NCI-H1417 (cell line): ENCODE data around the gene CFAP45.
A peak's percentile ranks its signal among the peaks of the same experiment; 100 is the strongest.

Experiments
- DNase-seq, 3 experiments: peaks; one replicate each; lab custom pipeline; 2025; lab: John Stamatoyannopoulos, UW

CFAP45 gene

GRCh38 chr1:159877695-159878444 lies 22.1 kb downstream of the CFAP45 start:
- DNase-seq, result peak in 1 of 3 experiments; percentile 25

- no peak for DNase-seq
These were observed 26.3 kb downstream of the CFAP45 start for GRCh38 chr1:159873530-159874143.

GRCh38 chr1:159872891-159873290 lies 27.1 kb downstream of the CFAP45 start:
- DNase-seq, result no peak

- DNase-seq, result no peak
These were observed 29.3 kb downstream of the CFAP45 start for GRCh38 chr1:159870704-159871103.

GRCh38 chr1:159869607-159870006 lies 30.4 kb downstream of the CFAP45 start:
- no peak for DNase-seq

GRCh38 chr1:159869173-159869572 lies 30.8 kb downstream of the CFAP45 start:
- DNase-seq, result peak in 1 of 3 experiments; percentile 31

- DNase-seq, result peak in 1 of 3 experiments; percentile 27
These were observed 31.2 kb downstream of the CFAP45 start for GRCh38 chr1:159868766-159869165.

GRCh38 chr1:159867664-159868026 lies 32.3 kb downstream of the CFAP45 start:
- DNase-seq, result peak; percentile 74 to 93 (median 92)

- DNase-seq, result peak in 1 of 3 experiments; percentile 37
These were observed 32.9 kb downstream of the CFAP45 start for GRCh38 chr1:159866905-159867663.

GRCh38 chr1:159866066-159866465 lies 33.9 kb downstream of the CFAP45 start:
- no peak for DNase-seq

- DNase-seq, result no peak
These were observed 35.7 kb downstream of the CFAP45 start for GRCh38 chr1:159864262-159864661.

- DNase-seq, result no peak
These were observed 37.4 kb downstream of the CFAP45 start, which contains the start of gene VSIG8 for GRCh38 chr1:159862557-159862956. Gene VSIG8 (minus strand): TSS chr1:159862657. CDS start chr1:159862521, 136 bp downstream.

GRCh38 chr1:159862031-159862430 lies 37.9 kb downstream of the CFAP45 start:
- DNase-seq, result no peak

GRCh38 chr1:159861218-159861617 lies 38.7 kb downstream of the CFAP45 start:
- DNase-seq, result no peak

- no peak for DNase-seq
These were observed 39.5 kb downstream of the CFAP45 start for GRCh38 chr1:159860456-159860855.

GRCh38 chr1:159859767-159860322 lies 40.1 kb downstream of the CFAP45 start:
- DNase-seq, result peak in 1 of 3 experiments; percentile 5

- DNase-seq, result no peak
These were observed 42.1 kb downstream of the CFAP45 start for GRCh38 chr1:159857889-159858288.

GRCh38 chr1:159856576-159856975 lies 43.4 kb downstream of the CFAP45 start:
- DNase-seq, result peak in 2 of 3 experiments; percentile 5 to 11

GRCh38 chr1:159855709-159856108 lies 44.3 kb downstream of the CFAP45 start:
- no peak for DNase-seq

- DNase-seq, result peak; percentile 89 to 93 (median 91)
These were observed 45.2 kb downstream of the CFAP45 start for GRCh38 chr1:159854693-159855192.

GRCh38 chr1:159854116-159854692 lies 45.8 kb downstream of the CFAP45 start:
- peak; percentile 81 to 83 (median 83) for DNase-seq
